ENCODE data around the gene CDV3.

- TF ChIP-seq CTCF (optimal IDR thresholded peaks at IDR 0.05 in 1 of 3, IDR thresholded peaks at IDR 0.05 in 1 of 3, conservative IDR thresholded peaks at IDR 0.05 in 1 of 3; ENCODE audit: extremely low read depth in 1 of 3, insufficient read depth in 2 of 3, low read length in 3 of 3) (no peak), EZH2 (IDR thresholded peaks at IDR 0.05; ENCODE audit: low read length) (no peak)
These were observed 14.5 kb downstream of the CDV3 start for GRCh38 chr3:133588035-133588434.

All from keratinocyte (primary cell).